GM18498 (cell line): Measurements from ENCODE around the gene VPS4B.
A peak's percentile ranks its signal among the peaks of the same experiment; 100 is the strongest.

Experiments used
- ATAC-seq: cut with Tn5 transposase; IDR thresholded peaks from one replicate; pipeline ENCODE4 v1.9.1; 2021; ENCODE audit warnings: mild to moderate bottlenecking, moderate library complexity; ENCODE audit not compliant: unreplicated experiment

VPS4B gene

GRCh38 chr18:63431180-63431579, 8.9 kb upstream of the VPS4B start:
- ATAC-seq: no peak

GRCh38 chr18:63430526-63430925, 8.2 kb upstream of the VPS4B start:
- ATAC-seq: no peak

GRCh38 chr18:63427558-63427957, 5.3 kb upstream of the VPS4B start:
- ATAC-seq: no peak

- ATAC-seq: peak; percentile 39
These were observed 608 bp upstream of the VPS4B start for GRCh38 chr18:63422864-63423304.

- no peak for ATAC-seq
These were observed 762 bp downstream of the VPS4B start for GRCh38 chr18:63421514-63421913.

- ATAC-seq: no peak
These were observed 9.3 kb downstream of the VPS4B start for GRCh38 chr18:63412953-63413352.

- ATAC-seq: no peak
These were observed 11.5 kb downstream of the VPS4B start for GRCh38 chr18:63410792-63411191.

GRCh38 chr18:63409301-63409700, 13.0 kb downstream of the VPS4B start:
- ATAC-seq: no peak

- no peak for ATAC-seq
These were observed 14.5 kb downstream of the VPS4B start for GRCh38 chr18:63407734-63408133.

- ATAC-seq: no peak
These were observed 16.3 kb downstream of the VPS4B start for GRCh38 chr18:63405986-63406385.

- ATAC-seq: no peak
These were observed 19.8 kb downstream of the VPS4B start for GRCh38 chr18:63402246-63403162.

- ATAC-seq: no peak
These were observed 23.0 kb downstream of the VPS4B start for GRCh38 chr18:63399300-63399699.

GRCh38 chr18:63397349-63397748, 24.9 kb downstream of the VPS4B start:
- ATAC-seq: no peak

- no peak for ATAC-seq
These were observed 26.8 kb downstream of the VPS4B start for GRCh38 chr18:63395503-63395902.

- no peak for ATAC-seq
These were observed 27.3 kb downstream of the VPS4B start for GRCh38 chr18:63394954-63395353.

- no peak for ATAC-seq
These were observed 34.4 kb downstream of the VPS4B start for GRCh38 chr18:63387861-63388260.

- ATAC-seq: no peak
These were observed 39.4 kb downstream of the VPS4B start for GRCh38 chr18:63382843-63383242.

- ATAC-seq: no peak
These were observed 42.7 kb downstream of the VPS4B start for GRCh38 chr18:63379639-63379962.

GRCh38 chr18:63378919-63379638, 43.2 kb downstream of the VPS4B start:
- ATAC-seq: peak; percentile 59

GRCh38 chr18:63377275-63377980, 44.8 kb downstream of the VPS4B start:
- ATAC-seq: no peak

- ATAC-seq: no peak
These were observed 45.7 kb downstream of the VPS4B start for GRCh38 chr18:63376538-63376937.

- no peak for ATAC-seq
These were observed 47.7 kb downstream of the VPS4B start for GRCh38 chr18:63374540-63374939.
